Gastroesophageal sphincter (tissue), 4 donors: ENCODE measurements around the gene PCK1. TPM values are rescaled to one million over a fixed set of nuclear protein-coding genes. Genes with fewer than 3 reads are reported as not detected.

Source experiments
- ATAC-seq: fragments of 150-250 bp; one replicate; pipeline ENCODE4 v1.9.1; 2016; ENCODE audit warnings: mild to moderate bottlenecking, moderate library complexity
- H3K27ac ChIP-seq, 4 donors: fragments of 200-600 bp; sonication (generic) in 3 of 4; 1 replicate in 3 of 4; 2 replicates in 1 of 4; pipeline ENCODE4 v1.5.1; 2016 to 2019
- H3K27me3 ChIP-seq: fragments of 200-600 bp; sonication (generic); one replicate; pipeline ENCODE4 v1.5.1; 2019
- H3K36me3 ChIP-seq, 2 donors: fragments of 200-600 bp; sonication (generic); one replicate each; pipeline ENCODE4 v1.5.1; 2019; ENCODE audit warnings: control low read depth in 1 of 2
- H3K4me1 ChIP-seq, 3 donors: fragments of 200-600 bp; sonication (generic); 1 replicate in 2 of 3; 2 replicates in 1 of 3; pipeline ENCODE4 v1.5.1; 2016 to 2019; ENCODE audit warnings: control low read depth in 2 of 3
- H3K4me3 ChIP-seq, 2 donors: fragments of 200-600 bp; sonication (generic); one replicate each; pipeline ENCODE4 v1.5.1; 2019; ENCODE audit warnings: mild to moderate bottlenecking in 1 of 2, moderate library complexity in 1 of 2
- H3K9me3 ChIP-seq, 3 donors: fragments of 200-600 bp; sonication (generic); one replicate each; pipeline ENCODE4 v1.5.1; 2017 to 2019; ENCODE audit warnings: control low read depth in 2 of 3
- EP300 ChIP-seq: sonication (generic); formaldehyde crosslinking; IDR thresholded peaks from one replicate; pipeline ENCODE4 v1.6.1; 2017; ENCODE audit warnings: antibody characterized with exemption, mild to moderate bottlenecking
- POLR2A ChIP-seq, 2 donors: fragments of 450-650 bp; IDR thresholded peaks; one replicate each; pipeline ENCODE4 v1.6.1; 2017; ENCODE audit warnings: antibody characterized with exemption in 2 of 2, mild to moderate bottlenecking in 2 of 2, moderate library complexity in 1 of 2
- POLR2AphosphoS5 ChIP-seq: sonication (generic); formaldehyde crosslinking; IDR thresholded peaks from one replicate; pipeline ENCODE4 v1.6.1; 2017; ENCODE audit warnings: antibody characterized with exemption
- WGBS, 2 donors: methylation state at CpG; one replicate each; pipeline ENCODE4 v1.1.5; 2018; ENCODE audit warnings: low coverage in 1 of 2; 5-methylcytosine and 5-hydroxymethylcytosine counted together
- total RNA-seq, 4 donors: library from RNA; depleted of rRNA; stranded (reverse); fragments of >200 nt; gene quantifications; one replicate each; pipeline ENCODE4 v1.1.0, GENCODE V29; 2016
- TF ChIP-seq, protein P1 (sequence below), 4 experiments: fragments of 200-600 bp in 2 of 4; fragments of 450-650 bp in 2 of 4; sonication (generic) in 1 of 4; IDR thresholded peaks; one replicate each; pipeline ENCODE4 v1.5.1; 2017 to 2019; ENCODE audit warnings: antibody characterized with exemption in 4 of 4, mild to moderate bottlenecking in 2 of 4, moderate library complexity in 2 of 4

Gene PCK1
- total RNA-seq, 4 donors from 2014 or later: 0.15 to 3.2 (median 0.23) TPM

DNA sequence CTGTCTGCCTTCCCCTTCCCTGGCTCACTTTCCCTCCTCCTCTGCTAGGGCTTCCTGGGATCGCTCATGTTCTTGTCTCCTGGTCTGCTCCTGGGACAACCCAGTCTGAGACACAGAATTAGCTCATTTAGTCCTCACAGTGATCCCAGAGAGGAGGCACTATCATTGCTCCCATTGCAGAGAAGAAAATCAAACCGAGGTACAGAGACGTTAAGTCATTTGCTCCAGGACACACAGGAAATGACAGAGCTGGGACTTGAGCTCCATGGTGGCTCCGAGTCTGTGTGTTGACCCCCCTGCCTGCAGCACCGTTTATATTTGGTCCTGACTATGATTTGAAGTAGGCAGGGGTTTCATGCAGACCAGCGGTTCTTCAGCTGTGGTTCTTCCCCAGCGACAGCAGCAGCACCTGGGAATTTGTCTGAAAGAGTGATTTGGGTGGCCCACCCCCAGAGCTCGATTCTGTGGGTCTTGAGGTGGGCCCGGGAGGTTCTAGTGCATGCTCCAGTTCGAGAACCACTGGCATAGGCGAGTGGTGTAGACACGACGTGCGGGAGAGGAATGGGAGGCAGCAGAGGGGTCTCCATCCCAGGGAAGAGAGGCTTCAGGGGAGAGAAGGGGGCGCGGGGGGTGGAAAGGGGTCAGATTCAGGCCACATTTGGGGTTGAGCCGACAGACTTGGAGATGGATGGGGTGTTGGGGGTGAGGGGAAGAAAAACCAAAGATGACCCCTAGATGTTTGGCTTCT is 24.7 kb downstream of the PCK1 start:
- WGBS, 2 donors: 87% methylated on average over 10 of the region's 17 CpGs; no CpG with 5 or more reads in 1 of the 2 donors
- H3K27me3 ChIP-seq: peaks cover 8% of the 10 kb centered on the region
- no peak overlapping the region for H3K4me3 ChIP-seq
- peaks cover 0 to 12% (median 0%) of the 10 kb centered on the region in 3 donors for H3K9me3 ChIP-seq
- peak overlapping the region in 1 of 4 donors; percentile 7 for H3K27ac ChIP-seq
- H3K4me1 ChIP-seq: peaks cover 0 to 53% (median 7%) of the 10 kb centered on the region in 3 donors
- no peak for ATAC-seq
- H3K36me3 ChIP-seq: no peaks in the 10 kb centered on the region
- TF ChIP-seq POLR2A (IDR thresholded peaks at IDR 0.05): no peak
- TF ChIP-seq POLR2AphosphoS5: no peak
- TF ChIP-seq EP300: no peak
- TF ChIP-seq, protein P1, sequence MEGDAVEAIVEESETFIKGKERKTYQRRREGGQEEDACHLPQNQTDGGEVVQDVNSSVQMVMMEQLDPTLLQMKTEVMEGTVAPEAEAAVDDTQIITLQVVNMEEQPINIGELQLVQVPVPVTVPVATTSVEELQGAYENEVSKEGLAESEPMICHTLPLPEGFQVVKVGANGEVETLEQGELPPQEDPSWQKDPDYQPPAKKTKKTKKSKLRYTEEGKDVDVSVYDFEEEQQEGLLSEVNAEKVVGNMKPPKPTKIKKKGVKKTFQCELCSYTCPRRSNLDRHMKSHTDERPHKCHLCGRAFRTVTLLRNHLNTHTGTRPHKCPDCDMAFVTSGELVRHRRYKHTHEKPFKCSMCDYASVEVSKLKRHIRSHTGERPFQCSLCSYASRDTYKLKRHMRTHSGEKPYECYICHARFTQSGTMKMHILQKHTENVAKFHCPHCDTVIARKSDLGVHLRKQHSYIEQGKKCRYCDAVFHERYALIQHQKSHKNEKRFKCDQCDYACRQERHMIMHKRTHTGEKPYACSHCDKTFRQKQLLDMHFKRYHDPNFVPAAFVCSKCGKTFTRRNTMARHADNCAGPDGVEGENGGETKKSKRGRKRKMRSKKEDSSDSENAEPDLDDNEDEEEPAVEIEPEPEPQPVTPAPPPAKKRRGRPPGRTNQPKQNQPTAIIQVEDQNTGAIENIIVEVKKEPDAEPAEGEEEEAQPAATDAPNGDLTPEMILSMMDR (IDR thresholded peaks at IDR 0.05): no peak

DNA sequence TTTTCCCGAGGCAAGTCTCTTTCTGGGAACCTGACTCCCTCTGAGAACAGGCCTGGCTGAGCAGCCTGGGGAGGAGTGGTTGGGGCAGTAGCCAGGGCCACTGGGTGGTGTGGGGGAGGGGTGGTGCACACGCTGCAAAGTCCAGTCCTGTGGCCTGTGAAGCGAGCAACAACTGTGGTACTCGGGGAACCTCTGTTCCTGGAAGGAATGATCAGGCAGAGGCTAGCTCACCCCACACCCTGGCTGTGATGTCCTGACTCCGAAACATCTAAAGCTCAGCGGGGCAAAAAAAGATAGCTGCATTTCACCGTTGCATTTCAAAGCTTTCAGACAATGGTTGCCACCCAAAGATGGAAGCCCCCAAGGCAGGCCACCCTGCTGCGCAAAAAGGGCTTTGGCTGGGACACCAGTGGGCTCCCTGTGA is 25.5 kb downstream of the PCK1 start:
- 63 to 100% methylated on average over 1 to 5 of the region's 8 CpGs for WGBS, 2 donors
- no peaks in the 10 kb centered on the region for H3K36me3 ChIP-seq
- H3K9me3 ChIP-seq: peaks cover 0 to 12% (median 0%) of the 10 kb centered on the region in 3 donors
- TF ChIP-seq, protein P1 (IDR thresholded peaks at IDR 0.05): no peak
- peak; percentile 32 for TF ChIP-seq POLR2AphosphoS5
- ATAC-seq: peak; percentile 46
- H3K4me1 ChIP-seq: peaks cover 0 to 45% (median 7%) of the 10 kb centered on the region in 3 donors
- no peak overlapping the region for H3K27ac ChIP-seq
- peaks cover 8% of the 10 kb centered on the region for H3K27me3 ChIP-seq
- no peak overlapping the region for H3K4me3 ChIP-seq

- Histone ChIP-seq H3K36me3 (no peaks in the 10 kb centered on the region), H3K27me3 (peaks cover 8% of the 10 kb centered on the region), H3K4me3 (no peak overlapping the region), H3K9me3 (peaks cover 0 to 12% (median 0%) of the 10 kb centered on the region in 3 donors), H3K4me1 (peaks cover 0 to 40% (median 7%) of the 10 kb centered on the region in 3 donors), H3K27ac (no peak overlapping the region)
- 88 to 97% methylated on average over 6 to 10 of the region's 10 CpGs for WGBS, 2 donors
- TF ChIP-seq, protein P1 (IDR thresholded peaks at IDR 0.05): no peak
- TF ChIP-seq POLR2A (IDR thresholded peaks at IDR 0.05) (no peak), POLR2AphosphoS5 (no peak), EP300 (no peak)
- no peak for ATAC-seq
Observed at GRCh38 chr20:57586943-57587277, 26.0 kb downstream of the PCK1 start.

GRCh38 chr20:57587278-57587988 is 26.5 kb downstream of the PCK1 start:
- Histone ChIP-seq H3K4me1 (peaks cover 0 to 35% (median 7%) of the 10 kb centered on the region in 3 donors), H3K27ac (no peak overlapping the region), H3K4me3 (no peak overlapping the region), H3K36me3 (no peaks in the 10 kb centered on the region), H3K27me3 (peaks cover 8% of the 10 kb centered on the region), H3K9me3 (peaks cover 0 to 12% (median 0%) of the 10 kb centered on the region in 3 donors)
- no peak for ATAC-seq
- TF ChIP-seq, protein P1 (IDR thresholded peaks at IDR 0.05): no peak
- TF ChIP-seq POLR2AphosphoS5 (no peak), EP300 (no peak), POLR2A (IDR thresholded peaks at IDR 0.05) (no peak)
- WGBS, 2 donors: 83% methylated on average over 1 of the region's 4 CpGs; no CpG with 5 or more reads in 1 of the 2 donors
